Neural cell (in vitro differentiated cells): ENCODE measurements around the gene STAP2.

Experiments used
- CTCF ChIP-seq: fragments of 450-650 bp; IDR thresholded peaks from 2 replicates; pipeline ENCODE4 v1.5.1; 2014; ENCODE audit warnings: antibody characterized with exemption, mild to moderate bottlenecking, moderate library complexity; ENCODE audit not compliant: poor library complexity, severe bottlenecking
- POLR2AphosphoS5 ChIP-seq: IDR thresholded peaks from 2 replicates; pipeline ENCODE4 v1.6.1; 2012

GRCh38 chr19:4368128-4368820 lies 29.6 kb upstream of the STAP2 start:
- no peak for TF ChIP-seq CTCF
- no peak for TF ChIP-seq POLR2AphosphoS5
